Transverse colon (tissue), 4 donors: ENCODE results near the gene CENPS.
"Not testable (repeated sequence)": the region's sequence is repeated elsewhere in the genome, so short reads cannot be mapped to it uniquely, and the experiment has no call there.

Source experiments
- EP300 ChIP-seq: sonication (generic); formaldehyde crosslinking; IDR thresholded peaks from one replicate; pipeline ENCODE4 v1.6.1; 2017; ENCODE audit warnings: antibody characterized with exemption, low read depth
- POLR2A ChIP-seq: fragments of 450-650 bp; IDR thresholded peaks from one replicate; pipeline ENCODE4 v1.6.1; 2016; ENCODE audit warnings: antibody characterized with exemption, mild to moderate bottlenecking, moderate library complexity
- POLR2AphosphoS5 ChIP-seq, 3 donors: sonication (generic); formaldehyde crosslinking; IDR thresholded peaks; one replicate each; pipeline ENCODE4 v1.6.1; 2016; ENCODE audit warnings: antibody characterized with exemption in 3 of 3
- TF ChIP-seq, protein P1 (sequence below), 5 experiments: fragments of 200-600 bp in 3 of 5; fragments of 450-650 bp in 2 of 5; sonication (generic) in 3 of 5; IDR thresholded peaks; 1 replicate in 2 of 5; 2 replicates in 3 of 5; pipeline ENCODE4 v1.5.1; 2016 to 2017; ENCODE audit warnings: antibody characterized with exemption in 5 of 5, inconsistent platforms in 3 of 5, mild to moderate bottlenecking in 2 of 5, moderate library complexity in 1 of 5

DNA sequence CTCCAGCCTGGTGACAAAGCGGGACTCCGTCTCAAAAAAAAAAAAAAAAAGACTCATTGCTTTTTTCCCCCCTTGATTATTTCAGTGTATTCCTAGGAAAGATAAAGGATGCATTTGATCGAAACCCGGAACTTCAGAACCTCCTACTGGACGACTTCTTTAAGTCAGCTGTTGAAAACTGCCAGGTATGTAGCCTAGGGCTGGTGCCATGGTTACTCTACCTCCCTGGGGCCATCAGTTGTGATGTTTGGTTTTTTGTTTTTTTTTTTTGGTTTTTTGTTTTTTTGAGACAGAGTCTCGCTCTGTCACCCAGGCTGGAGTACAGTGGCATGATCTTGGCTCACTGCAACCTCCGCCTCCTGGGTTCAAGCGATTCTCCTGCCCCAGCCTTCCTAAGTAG, 11.5 kb upstream of the CENPS start:
- not testable (repeated sequence) for TF ChIP-seq POLR2A; EP300; POLR2AphosphoS5 (IDR thresholded peaks at IDR 0.05)
- TF ChIP-seq, protein P1, sequence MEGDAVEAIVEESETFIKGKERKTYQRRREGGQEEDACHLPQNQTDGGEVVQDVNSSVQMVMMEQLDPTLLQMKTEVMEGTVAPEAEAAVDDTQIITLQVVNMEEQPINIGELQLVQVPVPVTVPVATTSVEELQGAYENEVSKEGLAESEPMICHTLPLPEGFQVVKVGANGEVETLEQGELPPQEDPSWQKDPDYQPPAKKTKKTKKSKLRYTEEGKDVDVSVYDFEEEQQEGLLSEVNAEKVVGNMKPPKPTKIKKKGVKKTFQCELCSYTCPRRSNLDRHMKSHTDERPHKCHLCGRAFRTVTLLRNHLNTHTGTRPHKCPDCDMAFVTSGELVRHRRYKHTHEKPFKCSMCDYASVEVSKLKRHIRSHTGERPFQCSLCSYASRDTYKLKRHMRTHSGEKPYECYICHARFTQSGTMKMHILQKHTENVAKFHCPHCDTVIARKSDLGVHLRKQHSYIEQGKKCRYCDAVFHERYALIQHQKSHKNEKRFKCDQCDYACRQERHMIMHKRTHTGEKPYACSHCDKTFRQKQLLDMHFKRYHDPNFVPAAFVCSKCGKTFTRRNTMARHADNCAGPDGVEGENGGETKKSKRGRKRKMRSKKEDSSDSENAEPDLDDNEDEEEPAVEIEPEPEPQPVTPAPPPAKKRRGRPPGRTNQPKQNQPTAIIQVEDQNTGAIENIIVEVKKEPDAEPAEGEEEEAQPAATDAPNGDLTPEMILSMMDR (IDR thresholded peaks at IDR 0.05): not testable (repeated sequence)
